Left hindlimb (tissue), 1 donor: ENCODE results near the gene ZNF74.

Source experiments
- DNase-seq: peaks from one replicate; pipeline ENCODE4 v3.0.0-alpha.2; 2018

The ZNF74 gene

GRCh38 chr22:20434264-20434751 lies 40.4 kb downstream of the ZNF74 start:
- no peak for DNase-seq

GRCh38 chr22:20434773-20435172 lies 40.8 kb downstream of the ZNF74 start:
- no peak for DNase-seq

- peak; percentile 41 for DNase-seq
Observed at GRCh38 chr22:20435436-20436306, 41.7 kb downstream of the ZNF74 start.

- peak; percentile 83 for DNase-seq
Observed at GRCh38 chr22:20436307-20436767, 42.4 kb downstream of the ZNF74 start.

GRCh38 chr22:20436768-20437612 lies 43.0 kb downstream of the ZNF74 start:
- DNase-seq = peak; percentile 60

- peak; percentile 90 for DNase-seq
Observed at GRCh38 chr22:20437613-20438426, 43.9 kb downstream of the ZNF74 start, which contains the start of gene SCARF2. Gene SCARF2, minus strand, starts transcription at chr22:20437825. Its CDS starts 71 bp downstream, at chr22:20437754.

- no peak for DNase-seq
Observed at GRCh38 chr22:20438427-20438677, 44.4 kb downstream of the ZNF74 start.

GRCh38 chr22:20438678-20439492 lies 44.9 kb downstream of the ZNF74 start:
- peak; percentile 53 for DNase-seq

- DNase-seq = peak; percentile 34
Observed at GRCh38 chr22:20439556-20439927, 45.6 kb downstream of the ZNF74 start.

GRCh38 chr22:20439928-20440575 lies 46.1 kb downstream of the ZNF74 start:
- no peak for DNase-seq

GRCh38 chr22:20440637-20441591 lies 47.0 kb downstream of the ZNF74 start:
- no peak for DNase-seq

GRCh38 chr22:20441631-20442484 lies 47.9 kb downstream of the ZNF74 start:
- peak; percentile 39 for DNase-seq

GRCh38 chr22:20442485-20443284 lies 48.7 kb downstream of the ZNF74 start:
- DNase-seq = peak; percentile 30

- DNase-seq = no peak
Observed at GRCh38 chr22:20444325-20444724, 50.4 kb downstream of the ZNF74 start.

GRCh38 chr22:20446383-20446970 lies 52.5 kb downstream of the ZNF74 start:
- DNase-seq = no peak

GRCh38 chr22:20448630-20449029 lies 54.7 kb downstream of the ZNF74 start:
- DNase-seq = no peak

- no peak for DNase-seq
Observed at GRCh38 chr22:20449819-20450550, 56.0 kb downstream of the ZNF74 start.
